ENCODE results near the gene UBQLN2.
A peak's percentile ranks its signal among the peaks of the same experiment; 100 is the strongest.
"Not testable (repeated sequence)": the region's sequence is repeated elsewhere in the genome, so short reads cannot be mapped to it uniquely, and the experiment has no call there.

The UBQLN2 gene

DNA sequence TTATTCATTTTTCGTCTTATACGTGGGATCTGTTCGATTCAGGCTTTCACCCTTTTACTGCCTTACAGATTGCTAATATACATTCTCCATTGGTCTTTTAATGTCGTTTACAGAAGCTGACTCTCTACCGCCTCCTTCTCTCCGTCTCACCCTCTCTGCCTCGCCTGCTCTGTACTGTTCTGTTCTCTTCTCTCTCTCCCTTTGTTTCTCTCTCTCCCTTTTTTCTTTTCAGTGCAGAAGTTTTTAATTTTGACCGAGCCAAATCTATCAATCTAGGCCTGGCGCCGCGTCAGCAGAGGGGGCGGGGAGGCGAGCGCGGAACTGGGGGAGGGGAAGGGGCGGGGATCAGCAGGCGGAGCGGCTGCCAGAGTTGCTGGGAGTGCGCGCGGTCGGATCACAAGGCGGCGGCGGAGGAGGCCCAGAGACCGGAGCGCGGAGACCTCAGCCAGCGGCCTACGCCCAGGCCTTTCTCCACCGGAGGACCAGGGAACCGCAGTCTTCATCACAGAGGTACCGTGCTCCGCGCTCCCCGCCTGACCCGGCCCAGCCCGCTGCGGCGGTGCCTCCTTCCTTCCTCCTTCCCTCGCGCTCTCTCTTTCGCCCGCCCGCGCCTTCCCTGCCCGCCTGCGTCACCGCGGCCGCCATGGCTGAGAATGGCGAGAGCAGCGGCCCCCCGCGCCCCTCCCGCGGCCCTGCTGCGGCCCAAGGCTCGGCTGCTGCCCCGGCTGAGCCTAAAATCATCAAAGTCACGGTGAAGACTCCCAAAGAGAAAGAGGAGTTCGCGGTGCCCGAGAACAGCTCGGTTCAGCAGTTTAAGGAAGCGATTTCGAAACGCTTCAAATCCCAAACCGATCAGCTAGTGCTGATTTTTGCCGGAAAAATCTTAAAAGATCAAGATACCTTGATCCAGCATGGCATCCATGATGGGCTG is at the start of gene UBQLN2:
TSS of gene UBQLN2 (plus strand) at position 397 of the 931 bp plus-strand sequence. CDS start at position 644, 247 bp downstream.
- DNase-seq (ENCODE audit: low read depth, low spot score), result peak; percentile 18
- TF ChIP-seq POLR2AphosphoS5 (IDR thresholded peaks at IDR 0.05; ENCODE audit: borderline replicate concordance, low read depth, low read length) (peak; percentile 79), EZH2 (IDR thresholded peaks at IDR 0.05) (no peak), FOXP2 (optimal IDR thresholded peaks at IDR 0.05; ENCODE audit: control extremely low read depth, extremely low read length, insufficient read depth) (peak; percentile 25)
- Histone ChIP-seq H3K4me3 (peak within 1 kb of the TSS; percentile 86), H3K27ac (peak within 1 kb of the TSS; percentile 87), H3K9me3 (ENCODE audit: low read depth, low read length) (no peaks in the 10 kb centered on the region), H3K36me3 (ENCODE audit: insufficient read depth, low read length) (no peaks in the 10 kb centered on the region), H3K9ac (ENCODE audit: insufficient read length) (peak within 1 kb of the TSS; percentile 95)

DNA sequence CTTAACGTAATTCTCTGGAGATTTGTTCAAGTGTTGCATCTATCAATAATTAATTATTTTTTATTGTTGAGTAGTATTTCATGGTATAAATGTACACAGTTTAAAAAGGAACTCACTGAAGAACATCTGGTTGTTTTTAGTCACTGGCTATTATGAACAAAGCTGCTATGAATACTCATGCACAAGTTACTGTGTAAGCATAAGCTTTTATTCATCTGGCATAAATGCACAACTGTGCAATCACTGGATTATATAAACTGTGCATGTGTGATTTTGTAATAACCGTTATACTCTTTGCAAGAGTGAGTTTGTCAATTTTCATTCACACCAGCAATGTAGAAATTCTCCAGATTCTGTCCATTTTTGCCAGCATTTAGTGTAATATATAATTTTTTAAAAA is 43.8 kb upstream of the UBQLN2 start:
- H3K36me3 ChIP-seq (ENCODE audit: insufficient read depth, low read length), result no peaks in the 10 kb centered on the region
- H3K9ac ChIP-seq (ENCODE audit: insufficient read length), result no peak overlapping the region
- no peak overlapping the region for H3K27ac ChIP-seq
- H3K4me3 ChIP-seq, result no peak overlapping the region
- TF ChIP-seq FOXP2 (optimal IDR thresholded peaks at IDR 0.05; ENCODE audit: control extremely low read depth, extremely low read length, insufficient read depth), result no peak
- no peak for TF ChIP-seq EZH2 (IDR thresholded peaks at IDR 0.05)
- TF ChIP-seq POLR2AphosphoS5 (IDR thresholded peaks at IDR 0.05; ENCODE audit: borderline replicate concordance, low read depth, low read length), result no peak
- DNase-seq (ENCODE audit: low read depth, low spot score), result no peak
- H3K9me3 ChIP-seq (ENCODE audit: low read depth, low read length), result no peaks in the 10 kb centered on the region

DNA sequence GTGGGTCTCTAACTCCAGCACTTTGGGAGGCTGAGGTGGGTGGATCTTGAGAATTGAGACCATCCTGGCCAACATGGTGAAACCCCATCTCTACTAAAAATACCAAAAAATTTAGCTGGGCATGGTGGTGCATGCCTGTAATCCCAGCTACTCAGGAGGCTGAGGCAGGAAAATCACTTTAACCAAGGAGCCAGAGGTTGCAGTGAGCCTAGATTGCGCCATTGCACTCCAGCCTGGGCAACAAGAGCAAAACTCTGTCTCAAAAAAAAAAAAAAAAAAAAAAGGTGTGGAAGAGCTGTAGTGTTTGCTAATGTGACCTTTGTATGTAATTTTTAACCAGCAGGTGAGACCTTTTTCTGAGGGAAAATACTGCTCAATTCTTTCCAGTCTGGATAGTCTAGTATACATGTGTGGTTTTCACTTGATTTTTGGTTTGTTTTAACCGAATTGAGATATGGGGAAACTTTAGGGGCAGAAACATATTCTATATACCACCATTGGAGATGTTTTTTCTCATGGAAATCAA is 33.9 kb upstream of the UBQLN2 start:
- not testable (repeated sequence) for H3K9ac ChIP-seq (ENCODE audit: insufficient read length); H3K9me3 ChIP-seq (ENCODE audit: low read depth, low read length); H3K27ac ChIP-seq; H3K4me3 ChIP-seq; DNase-seq (ENCODE audit: low read depth, low spot score); H3K36me3 ChIP-seq (ENCODE audit: insufficient read depth, low read length)

DNA sequence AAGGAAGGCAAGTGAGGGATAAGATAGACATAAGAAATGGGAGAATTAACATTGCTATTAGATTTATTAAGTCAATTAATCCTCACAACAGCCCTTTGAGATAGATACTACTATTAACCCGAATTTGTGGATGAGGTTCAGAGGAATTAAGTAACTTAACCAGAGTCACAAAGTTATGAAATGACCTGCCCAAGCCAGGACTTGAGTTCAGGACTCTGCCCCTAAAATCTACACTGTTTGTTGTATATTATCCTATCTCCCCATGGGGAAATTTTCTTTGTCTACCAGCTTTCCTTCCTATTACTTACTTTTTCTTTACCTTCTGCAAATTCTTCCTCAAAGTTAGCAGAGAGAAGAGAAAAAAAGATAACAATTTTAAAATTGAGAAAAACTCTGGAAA is 33.4 kb upstream of the UBQLN2 start:
- no peak overlapping the region for H3K9ac ChIP-seq (ENCODE audit: insufficient read length)
- TF ChIP-seq POLR2AphosphoS5 (IDR thresholded peaks at IDR 0.05; ENCODE audit: borderline replicate concordance, low read depth, low read length) (no peak), EZH2 (IDR thresholded peaks at IDR 0.05) (no peak), FOXP2 (optimal IDR thresholded peaks at IDR 0.05; ENCODE audit: control extremely low read depth, extremely low read length, insufficient read depth) (no peak)
- no peak overlapping the region for H3K27ac ChIP-seq

DNA sequence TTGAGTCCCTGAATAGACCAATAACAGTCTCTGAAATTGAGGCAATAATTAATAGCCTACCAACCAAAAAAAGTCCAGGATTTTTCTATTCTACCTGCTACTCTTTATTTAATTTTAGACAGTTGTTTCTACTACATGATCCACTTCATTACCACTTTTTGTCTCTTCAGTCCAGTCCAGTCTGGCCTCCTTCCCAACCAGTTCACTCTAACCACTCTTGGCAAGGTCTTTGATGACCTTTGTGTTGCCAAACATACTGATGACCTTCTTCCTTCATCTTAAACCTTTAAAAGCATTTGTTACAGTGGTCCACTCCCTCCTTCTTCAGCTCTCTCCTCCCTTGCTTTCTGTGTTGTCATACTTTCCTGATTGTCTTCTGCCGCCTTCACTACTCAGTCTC is 12.8 kb upstream of the UBQLN2 start:
- TF ChIP-seq FOXP2 (optimal IDR thresholded peaks at IDR 0.05; ENCODE audit: control extremely low read depth, extremely low read length, insufficient read depth) (no peak), EZH2 (IDR thresholded peaks at IDR 0.05) (no peak), POLR2AphosphoS5 (IDR thresholded peaks at IDR 0.05; ENCODE audit: borderline replicate concordance, low read depth, low read length) (no peak)

More for the DNA sequence above, 33.4 kb upstream of the UBQLN2 start:
- no peaks in the 10 kb centered on the region for H3K36me3 ChIP-seq (ENCODE audit: insufficient read depth, low read length)
- no peak overlapping the region for H3K4me3 ChIP-seq
- H3K9me3 ChIP-seq (ENCODE audit: low read depth, low read length), result no peaks in the 10 kb centered on the region
- DNase-seq (ENCODE audit: low read depth, low spot score), result no peak

DNA sequence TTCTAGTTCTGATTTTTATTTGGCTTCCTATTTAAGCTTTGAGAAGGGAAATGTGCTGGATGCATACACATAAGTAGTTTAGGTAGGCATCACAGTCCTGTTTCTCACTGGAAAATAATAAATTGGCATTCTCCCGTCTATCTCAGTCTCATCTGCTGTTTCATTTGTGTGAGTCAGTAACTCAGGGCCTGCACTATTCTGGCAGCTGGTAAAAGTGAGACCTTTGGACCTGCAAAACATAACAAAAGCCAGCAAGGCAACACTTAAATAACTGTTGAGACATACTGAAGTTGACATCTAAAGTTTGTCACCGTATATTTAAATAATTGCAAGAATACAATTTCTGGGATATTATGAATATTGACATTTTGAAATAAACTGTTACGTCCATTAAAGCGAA is 8.6 kb upstream of the UBQLN2 start:
- H3K36me3 ChIP-seq (ENCODE audit: insufficient read depth, low read length), result no peaks in the 10 kb centered on the region
- H3K27ac ChIP-seq, result no peak overlapping the region
- H3K4me3 ChIP-seq, result no peak overlapping the region
- no peak for DNase-seq (ENCODE audit: low read depth, low spot score)
- no peak for TF ChIP-seq FOXP2 (optimal IDR thresholded peaks at IDR 0.05; ENCODE audit: control extremely low read depth, extremely low read length, insufficient read depth)
- TF ChIP-seq POLR2AphosphoS5 (IDR thresholded peaks at IDR 0.05; ENCODE audit: borderline replicate concordance, low read depth, low read length), result no peak
- no peak for TF ChIP-seq EZH2 (IDR thresholded peaks at IDR 0.05)
- H3K9me3 ChIP-seq (ENCODE audit: low read depth, low read length), result no peaks in the 10 kb centered on the region
- H3K9ac ChIP-seq (ENCODE audit: insufficient read length), result no peak overlapping the region

More for the DNA sequence above, 12.8 kb upstream of the UBQLN2 start:
- Histone ChIP-seq H3K9me3 (ENCODE audit: low read depth, low read length) (no peaks in the 10 kb centered on the region), H3K9ac (ENCODE audit: insufficient read length) (no peak overlapping the region), H3K27ac (no peak overlapping the region), H3K36me3 (ENCODE audit: insufficient read depth, low read length) (no peaks in the 10 kb centered on the region), H3K4me3 (no peak overlapping the region)
- no peak for DNase-seq (ENCODE audit: low read depth, low spot score)

DNA sequence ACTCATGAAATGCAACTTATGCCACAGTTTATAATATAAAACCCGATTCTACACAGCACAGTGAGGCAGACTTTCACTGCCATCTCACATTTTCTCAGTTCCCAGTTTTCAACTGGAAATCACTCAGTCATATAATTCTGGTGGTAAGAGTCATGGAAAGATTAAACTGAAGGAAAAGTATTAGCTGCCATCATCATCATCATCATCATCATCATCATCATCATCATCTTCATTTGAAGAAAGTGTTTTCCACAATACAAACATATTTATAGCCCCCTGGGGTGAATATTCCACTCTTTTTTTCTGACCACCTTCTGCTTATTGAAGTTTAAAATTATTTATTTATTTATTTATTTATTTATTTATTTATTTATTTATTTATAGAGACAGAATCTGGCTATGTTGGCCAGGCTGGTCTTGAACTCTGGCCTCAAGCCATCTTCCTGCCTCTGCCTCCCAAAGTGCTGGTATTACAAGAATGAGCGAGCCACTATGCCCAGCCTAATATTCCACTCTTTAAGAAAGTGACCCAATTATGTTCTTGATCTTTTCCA is 6.0 kb upstream of the UBQLN2 start:
- no peaks in the 10 kb centered on the region for H3K36me3 ChIP-seq (ENCODE audit: insufficient read depth, low read length)
- no peak overlapping the region for H3K9ac ChIP-seq (ENCODE audit: insufficient read length)
- no peak for DNase-seq (ENCODE audit: low read depth, low spot score)
- H3K27ac ChIP-seq, result no peak overlapping the region
- no peak overlapping the region for H3K4me3 ChIP-seq
- no peak for TF ChIP-seq FOXP2 (optimal IDR thresholded peaks at IDR 0.05; ENCODE audit: control extremely low read depth, extremely low read length, insufficient read depth)
- no peaks in the 10 kb centered on the region for H3K9me3 ChIP-seq (ENCODE audit: low read depth, low read length)

DNA sequence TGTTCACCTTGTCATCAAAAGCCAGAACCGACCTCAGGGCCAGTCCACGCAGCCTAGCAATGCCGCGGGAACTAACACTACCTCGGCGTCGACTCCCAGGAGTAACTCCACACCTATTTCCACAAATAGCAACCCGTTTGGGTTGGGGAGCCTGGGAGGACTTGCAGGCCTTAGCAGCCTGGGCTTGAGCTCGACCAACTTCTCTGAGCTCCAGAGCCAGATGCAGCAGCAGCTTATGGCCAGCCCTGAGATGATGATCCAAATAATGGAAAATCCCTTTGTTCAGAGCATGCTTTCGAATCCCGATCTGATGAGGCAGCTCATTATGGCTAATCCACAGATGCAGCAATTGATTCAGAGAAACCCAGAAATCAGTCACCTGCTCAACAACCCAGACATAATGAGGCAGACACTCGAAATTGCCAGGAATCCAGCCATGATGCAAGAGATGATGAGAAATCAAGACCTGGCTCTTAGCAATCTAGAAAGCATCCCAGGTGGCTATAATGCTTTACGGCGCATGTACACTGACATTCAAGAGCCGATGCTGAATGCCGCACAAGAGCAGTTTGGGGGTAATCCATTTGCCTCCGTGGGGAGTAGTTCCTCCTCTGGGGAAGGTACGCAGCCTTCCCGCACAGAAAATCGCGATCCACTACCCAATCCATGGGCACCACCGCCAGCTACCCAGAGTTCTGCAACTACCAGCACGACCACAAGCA is 898 bp downstream of the UBQLN2 start:
- Histone ChIP-seq H3K4me3 (peak overlapping the region; percentile 86), H3K9ac (ENCODE audit: insufficient read length) (peak overlapping the region; percentile 95), H3K27ac (peak overlapping the region; percentile 87), H3K9me3 (ENCODE audit: low read depth, low read length) (no peaks in the 10 kb centered on the region), H3K36me3 (ENCODE audit: insufficient read depth, low read length) (no peaks in the 10 kb centered on the region; the same call in 1 of the 2 replicates)
- TF ChIP-seq FOXP2 (optimal IDR thresholded peaks at IDR 0.05; ENCODE audit: control extremely low read depth, extremely low read length, insufficient read depth) (no peak), EZH2 (IDR thresholded peaks at IDR 0.05) (no peak), POLR2AphosphoS5 (IDR thresholded peaks at IDR 0.05; ENCODE audit: borderline replicate concordance, low read depth, low read length) (no peak)
- DNase-seq (ENCODE audit: low read depth, low spot score), result no peak
